H9 (cell line): ENCODE results near the gene MARK2. TPM values are rescaled to one million over a fixed set of nuclear protein-coding genes. Genes with fewer than 3 reads are reported as not detected.

Experiments used
- DNase-seq: peaks from one replicate; pipeline ENCODE4 v3.0.0-alpha.2; 2017
- H2AFZ ChIP-seq: one replicate; pipeline ENCODE4 v1.6.1; 2013; ENCODE audit warnings: mild to moderate bottlenecking, low read length, control low read depth, moderate library complexity
- H2AK5ac ChIP-seq: 2 replicates; pipeline ENCODE4 v1.6.1; 2013; ENCODE audit warnings: low read length, control low read depth, mixed read lengths; ENCODE audit not compliant: insufficient read length
- H2BK120ac ChIP-seq: one replicate; pipeline ENCODE4 v1.6.1; 2013; ENCODE audit warnings: low read depth, mild to moderate bottlenecking, low read length, control low read depth, inconsistent platforms; ENCODE audit not compliant: poor library complexity, severe bottlenecking
- H2BK12ac ChIP-seq: 2 replicates; pipeline ENCODE4 v1.6.1; 2013; ENCODE audit warnings: low read length, control low read depth, mixed read lengths, low read depth; ENCODE audit not compliant: insufficient read length
- H2BK15ac ChIP-seq: 2 replicates; pipeline ENCODE4 v1.6.1; 2013; ENCODE audit warnings: low read depth, low read length, control low read depth
- H2BK20ac ChIP-seq: one replicate; pipeline ENCODE4 v1.6.1; 2013; ENCODE audit warnings: low read depth, mild to moderate bottlenecking, low read length, control low read depth, inconsistent platforms; ENCODE audit not compliant: poor library complexity, severe bottlenecking
- H2BK5ac ChIP-seq: 2 replicates; pipeline ENCODE4 v1.6.1; 2013; ENCODE audit warnings: low read length, control low read depth, mixed read lengths; ENCODE audit not compliant: insufficient read length
- H3K14ac ChIP-seq: 2 replicates; pipeline ENCODE4 v1.6.1; 2013; ENCODE audit warnings: low read length, control low read depth; ENCODE audit not compliant: insufficient read depth
- H3K18ac ChIP-seq: 2 replicates; pipeline ENCODE4 v1.6.1; 2013; ENCODE audit warnings: low read depth, mild to moderate bottlenecking, mixed read lengths, low read length, control low read depth; ENCODE audit not compliant: insufficient read length
- H3K23ac ChIP-seq: 2 replicates; pipeline ENCODE4 v1.6.1; 2013; ENCODE audit warnings: low read length, control low read depth, mixed read lengths, low read depth; ENCODE audit not compliant: insufficient read length
- H3K23me2 ChIP-seq: 2 replicates; pipeline ENCODE4 v1.6.1; 2013; ENCODE audit warnings: low read depth, mild to moderate bottlenecking, mixed read lengths, low read length, control low read depth; ENCODE audit not compliant: insufficient read length, poor library complexity, severe bottlenecking
- H3K27ac ChIP-seq: 2 replicates; pipeline ENCODE4 v1.5.1; 2013; ENCODE audit warnings: low read length, control low read depth, mixed read lengths, low read depth; ENCODE audit not compliant: insufficient read length
- H3K27me3 ChIP-seq: 2 replicates; pipeline ENCODE4 v1.6.1; 2013; ENCODE audit warnings: low read length, control low read depth, inconsistent platforms; ENCODE audit not compliant: insufficient read depth
- H3K4ac ChIP-seq: 2 replicates; pipeline ENCODE4 v1.6.1; 2013; ENCODE audit warnings: low read depth, mild to moderate bottlenecking, control low read depth, inconsistent platforms, low read length, moderate library complexity
- H3K4me1 ChIP-seq: 2 replicates; pipeline ENCODE4 v1.6.1; 2013; ENCODE audit warnings: low read length, control low read depth, inconsistent platforms; ENCODE audit not compliant: insufficient read depth
- H3K4me2 ChIP-seq: 2 replicates; pipeline ENCODE4 v1.6.1; 2013; ENCODE audit warnings: low read length, control low read depth, mixed read lengths; ENCODE audit not compliant: insufficient read length, insufficient read depth
- H3K56ac ChIP-seq: 2 replicates; pipeline ENCODE4 v1.6.1; 2013; ENCODE audit warnings: low read depth, mild to moderate bottlenecking, mixed read lengths, low read length, control low read depth; ENCODE audit not compliant: insufficient read length
- H3K79me1 ChIP-seq: 2 replicates; pipeline ENCODE4 v1.6.1; 2013; ENCODE audit warnings: low read depth, mild to moderate bottlenecking, moderate library complexity, low read length, control low read depth, inconsistent platforms; ENCODE audit not compliant: insufficient read depth, poor library complexity, severe bottlenecking
- H3K79me2 ChIP-seq: 2 replicates; pipeline ENCODE4 v1.6.1; 2013; ENCODE audit warnings: low read length, control low read depth, inconsistent platforms; ENCODE audit not compliant: insufficient read depth
- H3K9ac ChIP-seq: 2 replicates; pipeline ENCODE4 v1.6.1; 2013; ENCODE audit warnings: low read length, control low read depth, mixed read lengths; ENCODE audit not compliant: insufficient read length; ENCODE audit errors: extremely low read depth
- H3K9me3 ChIP-seq: one replicate; pipeline ENCODE4 v1.6.1; 2013; ENCODE audit warnings: low read depth, low read length, inconsistent platforms; ENCODE audit not compliant: control insufficient read depth
- H3T11ph ChIP-seq: one replicate; pipeline ENCODE4 v1.6.1; 2013; ENCODE audit warnings: mild to moderate bottlenecking, low read length, control low read depth, inconsistent platforms
- H4K20me1 ChIP-seq: one replicate; pipeline ENCODE4 v1.6.1; 2013; ENCODE audit not compliant: control insufficient read depth, insufficient read length, insufficient read depth
- H4K5ac ChIP-seq: 2 replicates; pipeline ENCODE4 v1.6.1; 2013; ENCODE audit warnings: low read depth, mild to moderate bottlenecking, mixed read lengths, low read length, control low read depth; ENCODE audit not compliant: insufficient read length
- H4K8ac ChIP-seq: replicated peaks from 2 replicates; pipeline ENCODE4 v1.6.1; 2013; ENCODE audit warnings: low read length, control low read depth, mixed read lengths, low read depth; ENCODE audit not compliant: insufficient read length
- H4K91ac ChIP-seq: 2 replicates; pipeline ENCODE4 v1.6.1; 2013; ENCODE audit warnings: low read depth, mild to moderate bottlenecking, moderate library complexity, mixed read lengths, low read length, control low read depth; ENCODE audit not compliant: insufficient read length
- H3K27ac Mint-ChIP-seq, 3 experiments: 2 replicates in 2 of 3; 3 replicates in 1 of 3; pipeline ENCODE4 v1.8.0; 2020 to 2021; ENCODE audit warnings: mixed read lengths in 3 of 3, mild to moderate bottlenecking in 1 of 3, moderate library complexity in 1 of 3
- H3K27me3 Mint-ChIP-seq: 2 replicates; pipeline ENCODE4 v1.8.0; 2021; ENCODE audit warnings: low read depth, mild to moderate bottlenecking, moderate library complexity, mixed read lengths
- H3K36me3 Mint-ChIP-seq, 3 experiments: 2 replicates in 2 of 3; 3 replicates in 1 of 3; pipeline ENCODE4 v1.8.0; 2020 to 2021; ENCODE audit warnings: low read depth in 3 of 3, mixed read lengths in 3 of 3; ENCODE audit not compliant: insufficient read depth in 1 of 3
- H3K4me1 Mint-ChIP-seq, 2 experiments: 2 replicates each; pipeline ENCODE4 v1.8.0; 2020; ENCODE audit warnings: mixed read lengths in 2 of 2
- H3K4me3 Mint-ChIP-seq, 2 experiments: 2 replicates in 1 of 2; 3 replicates in 1 of 2; pipeline ENCODE4 v1.8.0; 2020 to 2021; ENCODE audit warnings: mild to moderate bottlenecking in 2 of 2, mixed read lengths in 2 of 2, moderate library complexity in 1 of 2
- H3K9me3 Mint-ChIP-seq, 2 experiments: 2 replicates in 1 of 2; 3 replicates in 1 of 2; pipeline ENCODE4 v1.8.0; 2020; ENCODE audit warnings: mild to moderate bottlenecking in 2 of 2, mixed read lengths in 2 of 2, moderate library complexity in 1 of 2
- WGBS: extraction: QIAGEN DNeasy Blood & Tissue Kit; methylation state at CpG from one replicate; pipeline ENCODE4 v1.1.7; 2013; ENCODE audit warnings: missing lambda C conversion rate, low lambda C conversion rate, mixed read lengths; ENCODE audit not compliant: insufficient read length; ENCODE audit errors: extremely low coverage; 5-methylcytosine and 5-hydroxymethylcytosine counted together
- total RNA-seq: library from RNA; stranded (reverse); gene quantifications from 2 replicates; pipeline ENCODE4 v1.2.1, GENCODE V29; 2021
- TF ChIP-seq, protein P1 (sequence below): fragments of 200-600 bp; sonication (generic); conservative IDR thresholded peaks from 3 replicates; pipeline ENCODE4 v1.8.0; 2021; ENCODE audit warnings: antibody characterized with exemption, mild to moderate bottlenecking

The MARK2 gene
- total RNA-seq, 1 experiment from 2014 or later = 45.7 TPM

DNA sequence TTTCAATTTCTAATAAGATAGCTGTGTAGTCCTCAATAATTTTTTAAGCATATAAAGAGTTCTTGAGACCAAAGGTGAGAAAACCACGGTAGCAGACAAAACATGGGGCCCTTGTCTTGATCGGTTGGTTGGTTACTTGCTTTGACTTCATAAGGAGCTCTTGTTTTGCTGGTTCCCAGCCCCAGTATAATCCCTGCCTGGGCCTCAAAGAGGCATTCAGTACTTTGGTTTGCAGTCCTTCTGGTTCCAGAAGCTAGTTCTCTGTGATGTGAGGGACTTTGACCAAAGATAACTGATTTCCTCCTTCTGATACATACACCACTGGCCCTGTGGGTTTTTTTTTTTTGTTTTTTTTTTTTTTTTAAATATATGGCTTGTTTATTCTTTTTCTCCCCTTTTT, 17.1 kb downstream of the MARK2 start:
- Histone ChIP-seq H3K79me1 (peaks cover 18% of the 10 kb centered on the region), H2AK5ac (no peak overlapping the region), H3K23ac (no peak overlapping the region), H3K27ac (no peak overlapping the region), H3T11ph (no peak overlapping the region), H2AFZ (no peak overlapping the region), H3K9ac (no peak overlapping the region), H3K27me3 (no peaks in the 10 kb centered on the region), H2BK20ac (no peak overlapping the region), H3K23me2 (no peaks in the 10 kb centered on the region), H3K79me2 (peaks cover 2% of the 10 kb centered on the region; the same call in 1 of the 2 replicates), H4K8ac (no peak overlapping the region), H2BK120ac (no peak overlapping the region), H3K4me1 (no peaks in the 10 kb centered on the region; the same call in none of the 2 replicates), H3K56ac (no peak overlapping the region), H3K9me3 (no peaks in the 10 kb centered on the region), H3K4me2 (no peak overlapping the region), H2BK5ac (no peak overlapping the region), H3K18ac (no peak overlapping the region), H3K14ac (no peak overlapping the region), H4K5ac (no peak overlapping the region), H2BK12ac (no peak overlapping the region), H4K91ac (no peak overlapping the region), H2BK15ac (no peak overlapping the region), H4K20me1 (no peaks in the 10 kb centered on the region), H3K4ac (no peak overlapping the region)
- TF ChIP-seq, protein P1, sequence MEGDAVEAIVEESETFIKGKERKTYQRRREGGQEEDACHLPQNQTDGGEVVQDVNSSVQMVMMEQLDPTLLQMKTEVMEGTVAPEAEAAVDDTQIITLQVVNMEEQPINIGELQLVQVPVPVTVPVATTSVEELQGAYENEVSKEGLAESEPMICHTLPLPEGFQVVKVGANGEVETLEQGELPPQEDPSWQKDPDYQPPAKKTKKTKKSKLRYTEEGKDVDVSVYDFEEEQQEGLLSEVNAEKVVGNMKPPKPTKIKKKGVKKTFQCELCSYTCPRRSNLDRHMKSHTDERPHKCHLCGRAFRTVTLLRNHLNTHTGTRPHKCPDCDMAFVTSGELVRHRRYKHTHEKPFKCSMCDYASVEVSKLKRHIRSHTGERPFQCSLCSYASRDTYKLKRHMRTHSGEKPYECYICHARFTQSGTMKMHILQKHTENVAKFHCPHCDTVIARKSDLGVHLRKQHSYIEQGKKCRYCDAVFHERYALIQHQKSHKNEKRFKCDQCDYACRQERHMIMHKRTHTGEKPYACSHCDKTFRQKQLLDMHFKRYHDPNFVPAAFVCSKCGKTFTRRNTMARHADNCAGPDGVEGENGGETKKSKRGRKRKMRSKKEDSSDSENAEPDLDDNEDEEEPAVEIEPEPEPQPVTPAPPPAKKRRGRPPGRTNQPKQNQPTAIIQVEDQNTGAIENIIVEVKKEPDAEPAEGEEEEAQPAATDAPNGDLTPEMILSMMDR = no peak
- Mint-ChIP-seq H3K27me3 (no peaks in the 10 kb centered on the region), H3K9me3 (no peaks in the 10 kb centered on the region; a peak in 2 of 5 replicates), H3K4me1 (peaks cover 6 to 10% of the 10 kb centered on the region in 2 experiments), H3K4me3 (no peak overlapping the region), H3K36me3 (peaks cover 7 to 29% (median 16%) of the 10 kb centered on the region in 3 experiments), H3K27ac (no peak overlapping the region)
- DNase-seq = no peak
- WGBS = no CpG with 5 or more reads among the region's 2 CpGs
